GM12878 (cell line): Measurements from ENCODE around the gene FAR2. TPM values are rescaled to one million over a fixed set of nuclear protein-coding genes. Genes with fewer than 3 reads are reported as not detected.

Source experiments
- ATAC-seq: fragments of 200-7000 bp; cut with Tn5 transposase; 3 replicates; pipeline ENCODE4 v1.9.1; 2020; ENCODE audit warnings: mild to moderate bottlenecking, moderate library complexity
- BruUV-seq: library from RNA; stranded (reverse); fragments of 400-500 nt; replicated peaks from 2 replicates; lab custom pipeline; 2021; lab: Mats Ljungman, UMichigan
- CTCF ChIA-PET: fragments of 300-600 bp; sonication (Branson Sonifier 250); formaldehyde crosslinking; extraction: SDS; loops from one replicate; lab custom pipeline; 2021; ENCODE audit warnings: inconsistent platforms; lab: Yijun Ruan, JAX
- POLR2A ChIA-PET: fragments of 350-600 bp; formaldehyde crosslinking; extraction: SDS; loops from one replicate; lab custom pipeline; 2021; ENCODE audit warnings: inconsistent platforms; lab: Charles Lee
- RAD21 ChIA-PET: fragments of 300-600 bp; sonication (Branson Sonifier 250); formaldehyde crosslinking; loops from one replicate; lab custom pipeline; 2023; ENCODE audit warnings: antibody characterized with exemption; ENCODE audit not compliant: unreplicated experiment; lab: Charles Lee
- SMC1A ChIA-PET: fragments of 300-600 bp; sonication (Branson Sonifier 250); formaldehyde crosslinking; loops from one replicate; lab custom pipeline; 2023; ENCODE audit not compliant: unreplicated experiment, uncharacterized antibody; lab: Charles Lee
- DNase-seq: peaks from one replicate; pipeline ENCODE4 v3.0.0-alpha.2; 2011; ENCODE audit warnings: low read depth, low spot score
- FAIRE-seq: peaks from 3 replicates; lab custom pipeline; 2011; peaks lifted over from hg19 to GRCh38; lab: Jason Lieb, UNC
- H2AFZ ChIP-seq: 2 replicates; pipeline ENCODE4 v1.6.0; 2011; ENCODE audit warnings: low read depth, low read length, control low read depth; ENCODE audit not compliant: control insufficient read depth
- H3K27ac ChIP-seq: 2 replicates; pipeline ENCODE4 v1.5.1; 2011; ENCODE audit warnings: control low read depth; ENCODE audit not compliant: control insufficient read depth, insufficient read depth
- H3K27me3 ChIP-seq, 2 experiments: replicated peaks in 1 of 2; 2 replicates each; pipeline versions ENCODE4 v1.6.0 to v1.6.1; 2011; ENCODE audit warnings: low read length in 1 of 2; ENCODE audit not compliant: control insufficient read depth in 2 of 2, insufficient read depth in 2 of 2
- H3K36me3 ChIP-seq, 2 experiments: 2 replicates each; pipeline ENCODE4 v1.5.1; 2011; ENCODE audit warnings: low read length in 1 of 2; ENCODE audit not compliant: control insufficient read depth in 2 of 2, insufficient read depth in 2 of 2
- H3K4me1 ChIP-seq: 2 replicates; pipeline ENCODE4 v1.6.1; 2011; ENCODE audit warnings: mild to moderate bottlenecking, low read length, moderate library complexity, mixed read lengths; ENCODE audit not compliant: control insufficient read depth, insufficient read depth
- H3K4me2 ChIP-seq: 2 replicates; pipeline ENCODE4 v1.6.0; 2011; ENCODE audit warnings: control low read depth; ENCODE audit not compliant: control insufficient read depth, insufficient read depth
- H3K4me3 ChIP-seq: fragments of 200-600 bp; sonication (generic); 2 replicates; pipeline ENCODE4 v1.5.1; 2016
- H3K79me2 ChIP-seq: 2 replicates; pipeline ENCODE4 v1.6.0; 2011; ENCODE audit warnings: low read length; ENCODE audit not compliant: control insufficient read depth, insufficient read depth
- H3K9ac ChIP-seq: 2 replicates; pipeline ENCODE4 v1.8.0; 2011; ENCODE audit warnings: low read length, control low read depth, mixed read lengths; ENCODE audit not compliant: control insufficient read depth, insufficient read depth
- H3K9me3 ChIP-seq: replicated peaks from 3 replicates; pipeline ENCODE4 v1.5.1; 2011; ENCODE audit warnings: mild to moderate bottlenecking, low read length; ENCODE audit not compliant: control insufficient read depth, insufficient read depth
- H4K20me1 ChIP-seq: 2 replicates; pipeline ENCODE4 v1.6.0; 2011; ENCODE audit not compliant: control insufficient read depth, insufficient read depth
- ASH2L ChIP-seq: fragments of 300-600, 200-600 bp; sonication (generic); IDR thresholded peaks from 2 replicates; pipeline ENCODE4 v1.6.1; 2017; ENCODE audit warnings: low read depth, mild to moderate bottlenecking, borderline replicate concordance
- CBX5 ChIP-seq: sonication (generic); IDR thresholded peaks from 2 replicates; pipeline ENCODE4 v1.6.1; 2016; ENCODE audit warnings: low read depth, moderate library complexity, mild to moderate bottlenecking, inconsistent platforms
- ETV6 ChIP-seq, 2 experiments: fragments of 450-650 bp in 1 of 2; IDR thresholded peaks in 1 of 2; conservative IDR thresholded peaks in 1 of 2; 2 replicates each; pipeline ENCODE4 v1.6.1; 2014; ENCODE audit warnings: antibody characterized with exemption in 1 of 2, borderline replicate concordance in 1 of 2, low read depth in 1 of 2, mild to moderate bottlenecking in 1 of 2, moderate library complexity in 1 of 2
- HDAC2 ChIP-seq: fragments of 200-600 bp; sonication (generic); IDR thresholded peaks from 2 replicates; pipeline ENCODE4 v1.6.1; 2017
- HDAC6 ChIP-seq: fragments of 200-600 bp; sonication (generic); IDR thresholded peaks from one replicate; pipeline ENCODE4 v1.8.0; 2017; ENCODE audit warnings: antibody characterized with exemption; ENCODE audit not compliant: unreplicated experiment
- IKZF2 ChIP-seq, 2 experiments: fragments of 450-650 bp; IDR thresholded peaks; 2 replicates each; pipeline ENCODE4 v1.6.1; 2017; ENCODE audit warnings: mild to moderate bottlenecking in 2 of 2, moderate library complexity in 2 of 2
- MEF2A ChIP-seq: IDR thresholded peaks from 2 replicates; pipeline ENCODE4 v1.6.1; 2011; ENCODE audit warnings: low read depth, mild to moderate bottlenecking, low read length, moderate library complexity; ENCODE audit not compliant: insufficient read depth
- NRF1 ChIP-seq: conservative IDR thresholded peaks from 2 replicates; pipeline ENCODE4 v1.6.1; 2011; ENCODE audit warnings: mild to moderate bottlenecking, low read depth, low read length, improper control_type of control experiment
- PBX3 ChIP-seq: IDR thresholded peaks from 2 replicates; pipeline ENCODE4 v1.6.1; 2011; ENCODE audit warnings: mild to moderate bottlenecking, low read depth, low read length, moderate library complexity; ENCODE audit not compliant: insufficient replicate concordance
- PKNOX1 ChIP-seq: fragments of 450-650 bp; IDR thresholded peaks from 2 replicates; pipeline ENCODE4 v1.6.1; 2016; ENCODE audit warnings: mild to moderate bottlenecking
- RAD51 ChIP-seq: fragments of 450-650 bp; IDR thresholded peaks from 2 replicates; pipeline ENCODE4 v1.6.1; 2016; ENCODE audit warnings: moderate library complexity, mild to moderate bottlenecking, inconsistent platforms
- SMAD1 ChIP-seq: fragments of 450-650 bp; IDR thresholded peaks from 2 replicates; pipeline ENCODE4 v1.6.1; 2018; ENCODE audit warnings: mild to moderate bottlenecking, low read depth; ENCODE audit not compliant: partially characterized antibody
- TAF1 ChIP-seq: IDR thresholded peaks from 2 replicates; pipeline ENCODE4 v1.6.1; 2011; ENCODE audit warnings: mild to moderate bottlenecking, low read depth, low read length, borderline replicate concordance
- TCF12 ChIP-seq: IDR thresholded peaks from 2 replicates; pipeline ENCODE4 v1.6.1; 2011; ENCODE audit warnings: low read depth, mild to moderate bottlenecking, low read length
- ZNF217 ChIP-seq: fragments of 450-650 bp; IDR thresholded peaks from 2 replicates; pipeline ENCODE4 v1.6.1; 2017; ENCODE audit warnings: antibody characterized with exemption, mild to moderate bottlenecking
- WGBS: methylation state at CpG from one replicate; pipeline ENCODE4 v1.1.6; 2016; ENCODE audit warnings: low lambda C conversion rate; ENCODE audit not compliant: insufficient replicate concordance, insufficient coverage; ENCODE audit errors: missing lambda C conversion rate; 5-methylcytosine and 5-hydroxymethylcytosine counted together
- in situ Hi-C: fragments of 300-500 bp; cut with MboI; formaldehyde crosslinking; loops from 9 replicates; pipeline ENCODE4 v1.14.3; 2018; ENCODE audit warnings: mixed read lengths
- intact Hi-C: fragments of 100-400 bp; cut with micrococcal nuclease; formaldehyde crosslinking; loops from one replicate; pipeline ENCODE4 v1.14.2; 2022; ENCODE audit not compliant: unreplicated experiment
- polyA plus RNA-seq, 11 experiments: library from polyadenylated mRNA; depleted of rRNA in 4 of 11; unstranded in 6 of 11; stranded (reverse) in 5 of 11; fragments of >200 nt; fragmentation: Nextera tagmentation in 4 of 11; fragmentation: Illumina TruSeq in 1 of 11; extraction: Ambion mirVana in 4 of 11; extraction: Trizol in 1 of 11; gene quantifications; 1 replicate in 1 of 11; 2 replicates in 10 of 11; pipeline versions ENCODE4 v1.2.1 to v1.2.3, GENCODE V29; 2011 to 2016; ENCODE audit warnings: inconsistent platforms in 2 of 11, missing spikeins in 2 of 11, low read depth in 1 of 11
- total RNA-seq, 4 experiments: library from RNA; depleted of rRNA in 3 of 4; stranded (reverse); fragments of >200 nt in 3 of 4; fragmentation: Illumina TruSeq in 1 of 4; extraction: Trizol in 1 of 4; gene quantifications; 2 replicates each; pipeline versions ENCODE4 v1.2.1 to v1.2.3, GENCODE V29; 2013 to 2021
- TF ChIP-seq, protein P1 (sequence below): fragments of 450-650 bp; IDR thresholded peaks from 2 replicates; pipeline ENCODE4 v1.6.1; 2016; ENCODE audit warnings: mild to moderate bottlenecking, moderate library complexity, borderline replicate concordance

FAR2 gene
- total and polyA plus RNA-seq, 10 of the 15 experiments (the other 5 are each of a cell fraction or from before 2014, with no cell fraction given) = 0.50 to 1.1 (median 0.65) TPM

- TF ChIP-seq PBX3 (no peak), NRF1 (no peak), SMAD1 (no peak), PKNOX1 (no peak)
These were observed 184.1 kb downstream of the FAR2 start (continued) for GRCh38 chr12:29333178-29333577.

DNA sequence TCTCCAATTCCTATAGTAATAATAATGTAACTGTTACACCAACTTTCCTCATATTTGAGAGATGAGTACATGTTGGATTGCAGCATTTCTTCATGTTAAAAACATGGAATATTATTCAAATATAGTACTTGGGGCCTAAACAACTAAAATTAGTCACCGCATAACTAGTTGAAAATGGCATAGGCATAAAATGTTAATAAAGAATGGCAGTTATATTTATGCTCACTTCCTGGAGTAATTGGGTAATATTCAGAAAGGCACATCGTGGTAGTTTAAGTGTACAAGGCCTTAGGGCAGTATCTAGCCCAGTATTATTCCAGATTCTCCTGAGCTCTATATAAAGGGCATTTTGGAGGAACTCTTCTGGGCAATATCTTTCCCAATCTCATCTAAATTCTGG, 185.9 kb downstream of the FAR2 start:
- Histone ChIP-seq H4K20me1 (no peaks in the 10 kb centered on the region), H3K9me3 (no peaks in the 10 kb centered on the region), H3K79me2 (no peaks in the 10 kb centered on the region), H3K36me3 (no peaks in the 10 kb centered on the region), H3K27me3 (no peaks in the 10 kb centered on the region), H3K9ac (no peak overlapping the region), H3K27ac (no peak overlapping the region), H3K4me1 (no peaks in the 10 kb centered on the region), H3K4me2 (no peak overlapping the region), H2AFZ (no peak overlapping the region), H3K4me3 (no peak overlapping the region)
- in situ Hi-C loops (no loop called here), intact Hi-C loops (no loop called here)
- ChIA-PET SMC1A (interaction anchor here (1.1 to 1.5 kb wide), 5 partner anchors 17 to 262 kb away, joined by 3 to 5 read pairs (median 3); no protein-coding TSS in a partner anchor), POLR2A (no interaction called here), RAD21 (no interaction called here), CTCF (interaction anchor here (1.4 kb wide), 1 partner anchor 17 kb away, joined by 3 read pairs; no protein-coding TSS in a partner anchor)
- no peak for TF ChIP-seq TCF12
- TF ChIP-seq SMAD1 = no peak
- no peak for TF ChIP-seq RAD51
- no peak for TF ChIP-seq IKZF2 (IDR thresholded peaks at IDR 0.05)
- TF ChIP-seq, protein P1, sequence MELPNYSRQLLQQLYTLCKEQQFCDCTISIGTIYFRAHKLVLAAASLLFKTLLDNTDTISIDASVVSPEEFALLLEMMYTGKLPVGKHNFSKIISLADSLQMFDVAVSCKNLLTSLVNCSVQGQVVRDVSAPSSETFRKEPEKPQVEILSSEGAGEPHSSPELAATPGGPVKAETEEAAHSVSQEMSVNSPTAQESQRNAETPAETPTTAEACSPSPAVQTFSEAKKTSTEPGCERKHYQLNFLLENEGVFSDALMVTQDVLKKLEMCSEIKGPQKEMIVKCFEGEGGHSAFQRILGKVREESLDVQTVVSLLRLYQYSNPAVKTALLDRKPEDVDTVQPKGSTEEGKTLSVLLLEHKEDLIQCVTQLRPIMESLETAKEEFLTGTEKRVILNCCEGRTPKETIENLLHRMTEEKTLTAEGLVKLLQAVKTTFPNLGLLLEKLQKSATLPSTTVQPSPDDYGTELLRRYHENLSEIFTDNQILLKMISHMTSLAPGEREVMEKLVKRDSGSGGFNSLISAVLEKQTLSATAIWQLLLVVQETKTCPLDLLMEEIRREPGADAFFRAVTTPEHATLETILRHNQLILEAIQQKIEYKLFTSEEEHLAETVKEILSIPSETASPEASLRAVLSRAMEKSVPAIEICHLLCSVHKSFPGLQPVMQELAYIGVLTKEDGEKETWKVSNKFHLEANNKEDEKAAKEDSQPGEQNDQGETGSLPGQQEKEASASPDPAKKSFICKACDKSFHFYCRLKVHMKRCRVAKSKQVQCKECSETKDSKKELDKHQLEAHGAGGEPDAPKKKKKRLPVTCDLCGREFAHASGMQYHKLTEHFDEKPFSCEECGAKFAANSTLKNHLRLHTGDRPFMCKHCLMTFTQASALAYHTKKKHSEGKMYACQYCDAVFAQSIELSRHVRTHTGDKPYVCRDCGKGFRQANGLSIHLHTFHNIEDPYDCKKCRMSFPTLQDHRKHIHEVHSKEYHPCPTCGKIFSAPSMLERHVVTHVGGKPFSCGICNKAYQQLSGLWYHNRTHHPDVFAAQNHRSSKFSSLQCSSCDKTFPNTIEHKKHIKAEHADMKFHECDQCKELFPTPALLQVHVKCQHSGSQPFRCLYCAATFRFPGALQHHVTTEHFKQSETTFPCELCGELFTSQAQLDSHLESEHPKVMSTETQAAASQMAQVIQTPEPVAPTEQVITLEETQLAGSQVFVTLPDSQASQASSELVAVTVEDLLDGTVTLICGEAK = no peak
- TF ChIP-seq HDAC6 = no peak
- TF ChIP-seq ZNF217 = no peak
- TF ChIP-seq CBX5 = no peak
- TF ChIP-seq TAF1 = no peak
- no peak for TF ChIP-seq ASH2L
- TF ChIP-seq MEF2A = no peak
- TF ChIP-seq HDAC2 = no peak
- TF ChIP-seq ETV6 (conservative IDR thresholded peaks at IDR 0.05 in 1 of 2, IDR thresholded peaks at IDR 0.05 in 1 of 2; ENCODE audit: borderline replicate concordance in 1 of 2, low read depth in 1 of 2) = no peak
- no TSS peak for BruUV-seq
- ATAC-seq = no peak
- FAIRE-seq = no peak
- no peak for DNase-seq
- 100% methylated on average over 2 of the region's 2 CpGs for WGBS
